BLaER1 (cell line): ENCODE measurements around the gene AGPAT3.
A peak's percentile ranks its signal among the peaks of the same experiment; 100 is the strongest.

ENCODE experiments used
- H3K27ac ChIP-seq: shearing (Covaris generic); formaldehyde crosslinking; 2 replicates; pipeline ENCODE4 v1.8.1; 2022
- H3K27me3 ChIP-seq: shearing (Covaris generic); formaldehyde crosslinking; 2 replicates; pipeline ENCODE4 v1.8.1; 2022
- H3K36me3 ChIP-seq: shearing (Covaris generic); formaldehyde crosslinking; 2 replicates; pipeline ENCODE4 v1.8.1; 2022
- H3K4me1 ChIP-seq: shearing (Covaris generic); formaldehyde crosslinking; 2 replicates; pipeline ENCODE4 v1.8.1; 2022
- H3K4me2 ChIP-seq: shearing (Covaris generic); formaldehyde crosslinking; 2 replicates; pipeline ENCODE4 v1.8.1; 2022
- H3K4me3 ChIP-seq: shearing (Covaris generic); formaldehyde crosslinking; 2 replicates; pipeline ENCODE4 v1.8.1; 2022
- H3K9ac ChIP-seq: shearing (Covaris generic); formaldehyde crosslinking; 2 replicates; pipeline ENCODE4 v1.8.1; 2022
- H3K9me3 ChIP-seq: shearing (Covaris generic); formaldehyde crosslinking; 2 replicates; pipeline ENCODE4 v1.8.1; 2022
- H4K20me1 ChIP-seq: shearing (Covaris generic); formaldehyde crosslinking; 2 replicates; pipeline ENCODE4 v1.8.1; 2022
- Cebpa-rat ChIP-seq: shearing (Covaris generic); IDR thresholded peaks from 2 replicates; pipeline ENCODE4 v1.8.1; 2022

Gene AGPAT3

DNA sequence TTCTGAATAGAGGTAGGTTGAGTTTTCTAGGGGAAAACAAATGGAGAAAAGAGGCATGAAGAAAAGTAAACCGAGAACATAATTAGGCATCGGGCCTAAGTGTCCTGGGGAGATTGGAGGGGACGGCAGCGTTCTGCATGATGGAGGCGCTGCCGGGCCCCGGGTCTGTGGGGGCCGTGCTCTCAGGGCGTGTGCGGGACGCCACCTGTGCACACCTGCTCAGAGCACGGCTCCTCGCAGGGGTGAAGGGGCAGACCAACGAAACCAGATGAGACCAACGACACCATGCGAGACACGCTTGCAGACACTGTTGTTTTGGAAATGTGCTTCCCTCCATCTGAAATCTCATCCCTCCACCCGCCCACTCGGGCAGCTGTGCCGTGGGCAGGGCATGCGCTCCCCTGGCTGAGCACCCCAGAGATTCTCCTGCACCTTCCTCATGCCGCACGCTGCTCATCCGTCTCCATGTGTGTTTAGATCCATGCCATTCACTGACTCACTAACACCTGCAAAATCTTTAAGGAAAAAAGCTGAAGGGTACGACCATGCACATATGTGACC is 118.9 kb downstream of the AGPAT3 start:
- no peak overlapping the region for H3K4me3 ChIP-seq
- peaks cover 13% of the 10 kb centered on the region; the same call in 1 of the 2 replicates for H3K36me3 ChIP-seq
- peaks cover 44% of the 10 kb centered on the region for H3K27me3 ChIP-seq
- H3K27ac ChIP-seq, result no peak overlapping the region
- H3K9ac ChIP-seq, result no peak overlapping the region
- H3K4me2 ChIP-seq, result no peak overlapping the region
- no peak for TF ChIP-seq Cebpa-rat
- H4K20me1 ChIP-seq, result peaks cover 40% of the 10 kb centered on the region
- H3K9me3 ChIP-seq, result no peaks in the 10 kb centered on the region
- peaks cover 56% of the 10 kb centered on the region for H3K4me1 ChIP-seq

DNA sequence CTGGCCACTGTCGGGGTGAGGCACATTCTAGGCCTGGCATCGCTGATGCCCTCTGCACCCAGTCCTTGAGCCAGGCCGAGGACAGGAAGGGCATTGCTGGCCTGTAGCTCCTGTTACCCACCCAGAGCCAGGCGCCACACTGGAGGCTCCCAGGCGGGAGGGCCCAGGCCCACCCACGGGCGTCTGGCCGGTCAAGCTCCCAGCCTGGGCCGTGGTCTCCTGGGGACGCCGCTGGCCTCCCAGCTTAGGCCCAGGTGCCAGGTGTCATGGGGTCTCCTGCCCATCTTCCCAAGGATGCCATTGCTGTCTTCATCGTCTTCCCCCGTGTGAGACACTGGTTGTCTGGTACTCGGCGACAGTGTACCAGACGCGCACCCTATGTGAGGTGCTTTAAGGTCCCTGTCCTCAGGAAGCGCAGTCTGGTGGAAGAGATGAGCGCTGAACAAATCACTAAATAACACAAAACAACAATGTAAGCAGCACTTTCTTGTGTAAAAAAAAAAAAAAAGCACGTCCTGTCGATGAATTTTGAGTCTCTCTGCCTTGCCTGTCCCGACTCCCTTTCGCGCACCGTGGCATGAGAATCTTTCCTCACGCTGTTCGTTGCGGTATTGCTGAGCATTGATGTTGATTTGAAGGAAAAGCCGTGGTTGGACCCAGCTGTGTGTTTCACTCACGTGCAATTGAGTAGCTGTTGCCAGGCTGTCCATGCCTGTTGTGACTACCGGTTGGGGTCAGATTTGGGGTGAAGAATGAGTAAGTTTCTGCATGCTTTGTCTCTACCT is 120.1 kb downstream of the AGPAT3 start:
- H3K9ac ChIP-seq, result no peak overlapping the region
- H3K4me3 ChIP-seq, result no peak overlapping the region
- H4K20me1 ChIP-seq, result peaks cover 35% of the 10 kb centered on the region
- H3K27ac ChIP-seq, result no peak overlapping the region
- H3K4me1 ChIP-seq, result peaks cover 49% of the 10 kb centered on the region
- peak overlapping the region; percentile 66 for H3K4me2 ChIP-seq
- H3K9me3 ChIP-seq, result no peaks in the 10 kb centered on the region
- peaks cover 13% of the 10 kb centered on the region; the same call in 1 of the 2 replicates for H3K36me3 ChIP-seq
- H3K27me3 ChIP-seq, result peaks cover 44% of the 10 kb centered on the region
- no peak for TF ChIP-seq Cebpa-rat

DNA sequence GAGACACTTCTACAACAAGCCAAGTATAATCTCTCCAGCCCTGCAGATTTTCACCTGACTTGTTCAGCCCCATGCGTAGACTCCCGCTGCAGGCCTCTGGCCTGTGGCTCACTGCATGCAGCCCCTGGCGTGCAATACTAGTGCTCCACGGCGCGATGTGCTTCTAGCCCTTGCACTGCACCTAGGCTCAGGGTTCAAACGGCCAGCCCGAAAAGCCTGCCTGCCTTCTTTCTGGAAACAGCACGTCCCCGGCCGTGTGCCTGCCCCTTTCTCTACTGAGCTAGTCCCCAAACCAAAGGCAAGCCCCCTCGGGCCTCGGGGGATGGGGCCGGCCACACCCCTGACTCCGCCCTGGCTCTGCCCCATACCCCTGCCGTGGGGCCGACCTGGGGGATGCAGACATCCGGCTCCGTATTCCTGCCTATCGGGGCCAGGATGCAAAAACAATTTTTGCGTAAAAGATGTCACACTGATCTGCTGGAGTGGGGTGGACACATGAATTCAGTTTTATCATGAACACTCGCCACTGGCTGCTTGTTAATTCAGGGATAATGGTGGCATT is 120.7 kb downstream of the AGPAT3 start:
- no peaks in the 10 kb centered on the region for H3K9me3 ChIP-seq
- H4K20me1 ChIP-seq, result peaks cover 28% of the 10 kb centered on the region; the same call in 1 of the 2 replicates
- no peak overlapping the region for H3K4me3 ChIP-seq
- H3K27ac ChIP-seq, result no peak overlapping the region
- H3K4me2 ChIP-seq, result peak overlapping the region; percentile 66
- no peak for TF ChIP-seq Cebpa-rat
- peaks cover 13% of the 10 kb centered on the region; the same call in 1 of the 2 replicates for H3K36me3 ChIP-seq
- H3K27me3 ChIP-seq, result peaks cover 37% of the 10 kb centered on the region
- no peak overlapping the region for H3K9ac ChIP-seq
- peaks cover 42% of the 10 kb centered on the region for H3K4me1 ChIP-seq

DNA sequence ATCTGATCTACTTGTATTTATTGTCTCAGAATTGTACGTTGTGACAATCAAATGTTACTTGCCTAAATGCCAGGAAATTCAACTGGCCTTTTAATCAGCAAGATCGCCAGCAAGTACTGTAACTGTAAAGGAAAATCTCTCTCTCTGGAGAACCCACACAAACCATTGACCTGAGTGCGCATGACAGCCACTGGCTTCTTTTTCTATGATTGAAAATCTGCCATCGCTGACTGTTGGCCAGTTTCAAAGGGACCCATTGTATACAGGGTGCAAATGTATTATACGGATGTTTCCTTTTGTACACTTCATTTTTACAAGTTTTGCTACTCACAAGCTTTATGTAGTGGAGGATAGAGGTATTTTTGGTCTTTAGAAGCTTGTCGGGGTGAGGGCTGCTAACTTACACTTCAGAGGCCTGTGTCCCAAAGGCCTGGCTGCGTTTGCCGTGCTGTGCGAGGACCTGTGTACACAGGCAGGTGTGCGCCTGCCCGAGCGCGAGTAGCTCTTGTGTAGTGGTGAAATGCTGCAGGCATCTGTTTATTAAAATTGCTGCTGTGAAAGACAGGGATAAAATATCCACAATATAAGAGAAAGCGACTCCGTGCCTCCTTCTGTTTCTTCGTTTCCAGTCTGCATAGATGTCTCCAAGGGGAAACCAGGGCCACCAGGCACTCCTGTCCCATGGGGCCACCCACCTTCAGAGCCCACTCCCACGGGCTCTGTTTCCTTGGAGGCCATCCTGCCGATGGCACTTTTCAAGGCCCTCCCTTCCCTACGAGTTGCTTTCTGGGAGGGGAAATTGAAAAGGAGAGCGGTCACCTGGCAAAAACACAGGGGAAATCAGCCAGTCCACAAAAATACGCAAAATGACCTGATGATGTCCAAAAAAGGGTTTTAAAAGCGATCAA is 121.8 kb downstream of the AGPAT3 start:
- peaks cover 32% of the 10 kb centered on the region for H3K27me3 ChIP-seq
- no peaks in the 10 kb centered on the region for H3K9me3 ChIP-seq
- no peak overlapping the region for H3K9ac ChIP-seq
- H3K4me2 ChIP-seq, result no peak overlapping the region
- H3K27ac ChIP-seq, result no peak overlapping the region
- peaks cover 3% of the 10 kb centered on the region; the same call in 1 of the 2 replicates for H3K36me3 ChIP-seq
- TF ChIP-seq Cebpa-rat, result no peak
- H3K4me1 ChIP-seq, result peaks cover 32% of the 10 kb centered on the region
- H4K20me1 ChIP-seq, result peaks cover 23% of the 10 kb centered on the region; the same call in 1 of the 2 replicates
- no peak overlapping the region for H3K4me3 ChIP-seq

DNA sequence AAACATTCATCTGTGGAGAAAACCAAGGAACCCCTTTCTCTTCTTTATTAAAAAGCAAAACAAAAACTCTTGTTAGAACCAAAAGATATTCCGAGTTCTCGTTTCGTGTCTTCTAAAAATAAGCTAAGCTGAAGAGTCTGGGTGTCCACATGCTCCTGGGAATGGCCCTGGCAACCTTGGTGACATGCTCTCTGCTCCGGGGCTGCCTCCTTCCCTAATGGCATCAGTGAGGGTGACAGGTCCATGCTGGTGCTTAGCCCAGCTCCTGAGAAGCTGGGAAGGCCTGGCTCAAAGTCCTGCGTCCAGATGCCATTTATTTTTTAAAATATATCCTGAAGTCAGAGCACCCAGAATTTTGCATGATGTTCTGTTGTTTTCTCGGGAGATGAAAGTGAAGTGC is 122.5 kb downstream of the AGPAT3 start:
- H3K4me1 ChIP-seq, result peaks cover 31% of the 10 kb centered on the region
- H3K4me3 ChIP-seq, result no peak overlapping the region
- H3K4me2 ChIP-seq, result no peak overlapping the region
- no peak for TF ChIP-seq Cebpa-rat
- no peak overlapping the region for H3K9ac ChIP-seq
- peaks cover 23% of the 10 kb centered on the region; the same call in 1 of the 2 replicates for H4K20me1 ChIP-seq
- no peaks in the 10 kb centered on the region for H3K36me3 ChIP-seq
- H3K9me3 ChIP-seq, result no peaks in the 10 kb centered on the region
- H3K27me3 ChIP-seq, result peaks cover 32% of the 10 kb centered on the region
- H3K27ac ChIP-seq, result no peak overlapping the region

DNA sequence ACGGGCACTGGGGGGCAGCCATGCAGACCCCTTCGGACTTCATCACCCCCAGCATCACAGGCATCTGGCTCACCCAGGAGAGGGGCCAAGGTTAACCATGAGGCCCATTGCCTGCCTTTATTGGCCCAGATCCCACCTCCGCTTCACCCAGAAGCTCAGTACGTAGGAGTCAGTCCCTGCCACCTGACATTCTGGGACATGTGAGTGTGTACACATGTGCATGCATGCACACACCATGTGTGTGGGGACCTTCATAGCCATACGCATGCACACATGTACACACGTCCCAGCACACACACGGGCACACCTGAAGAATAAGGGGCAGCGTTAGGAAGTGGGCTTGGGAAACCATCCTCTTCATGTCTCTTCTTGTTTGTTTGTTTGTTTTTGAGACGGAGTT is 123.0 kb downstream of the AGPAT3 start:
- TF ChIP-seq Cebpa-rat, result no peak

DNA sequence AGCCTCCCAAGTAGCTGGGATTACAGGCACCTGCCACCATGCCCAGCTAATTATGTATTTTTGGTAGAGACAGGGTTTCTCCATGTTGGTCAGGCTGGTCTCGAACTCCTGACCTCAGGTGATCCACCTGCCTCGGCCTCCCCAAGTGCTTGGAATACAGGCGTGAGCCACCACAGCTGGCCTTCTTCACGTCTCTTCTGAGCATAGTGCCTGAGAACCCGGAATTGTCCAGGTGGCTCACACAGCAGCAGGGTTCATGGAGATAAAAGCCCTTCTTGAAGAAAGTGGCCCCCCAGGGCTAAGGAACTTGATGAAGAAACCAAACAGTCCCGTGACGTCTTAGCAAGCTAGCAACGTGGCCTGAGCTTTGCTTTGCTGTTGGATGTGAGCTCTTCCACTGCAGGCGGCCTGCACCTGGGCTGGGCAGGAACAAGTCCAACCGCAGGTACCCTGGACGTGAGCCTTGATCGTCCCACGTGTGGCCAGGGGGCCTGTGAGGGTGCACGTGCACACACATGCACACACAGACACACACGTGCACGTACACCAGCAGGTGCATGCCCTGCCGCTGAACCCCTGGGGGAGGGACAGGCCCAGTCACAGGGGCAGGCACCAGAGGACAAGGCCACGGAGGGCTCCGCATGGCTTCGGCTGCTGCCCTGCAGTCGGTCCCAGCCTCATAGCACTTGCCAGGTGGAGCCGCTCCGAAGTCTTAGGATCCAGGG is 123.6 kb downstream of the AGPAT3 start:
- Histone ChIP-seq H3K4me1 (peaks cover 20% of the 10 kb centered on the region), H3K9ac (no peak overlapping the region), H3K9me3 (no peaks in the 10 kb centered on the region), H4K20me1 (peaks cover 20% of the 10 kb centered on the region; the same call in 1 of the 2 replicates), H3K4me2 (no peak overlapping the region), H3K4me3 (no peak overlapping the region), H3K27me3 (peaks cover 32% of the 10 kb centered on the region), H3K36me3 (no peaks in the 10 kb centered on the region), H3K27ac (no peak overlapping the region)
- no peak for TF ChIP-seq Cebpa-rat

More for the DNA sequence above, 123.0 kb downstream of the AGPAT3 start:
- no peak overlapping the region for H3K9ac ChIP-seq
- H3K4me2 ChIP-seq, result no peak overlapping the region
- peaks cover 32% of the 10 kb centered on the region for H3K27me3 ChIP-seq
- peaks cover 26% of the 10 kb centered on the region for H3K4me1 ChIP-seq
- H3K36me3 ChIP-seq, result no peaks in the 10 kb centered on the region
- no peak overlapping the region for H3K27ac ChIP-seq
- peaks cover 23% of the 10 kb centered on the region; the same call in 1 of the 2 replicates for H4K20me1 ChIP-seq
- no peak overlapping the region for H3K4me3 ChIP-seq
- H3K9me3 ChIP-seq, result no peaks in the 10 kb centered on the region

DNA sequence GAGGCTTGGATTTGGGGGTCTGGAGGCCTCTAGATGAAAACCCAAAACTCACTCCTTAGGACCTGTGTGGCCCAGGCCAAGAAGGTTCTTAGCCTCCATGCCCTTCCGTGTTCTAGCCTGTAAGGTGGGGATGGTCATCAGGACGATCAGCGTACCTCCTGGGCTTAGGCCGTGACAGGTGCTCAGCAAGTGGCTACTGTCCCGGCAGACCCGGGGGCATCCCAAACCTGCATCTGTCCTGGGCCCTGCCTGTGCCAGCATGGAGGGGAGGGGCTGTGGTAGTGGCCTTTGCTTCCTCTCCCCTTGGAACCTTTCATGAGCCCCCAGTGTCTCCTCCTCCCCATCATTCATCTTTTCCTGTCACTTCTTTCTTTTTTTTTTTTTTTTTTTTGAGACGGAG is 124.4 kb downstream of the AGPAT3 start:
- H3K4me1 ChIP-seq, result peaks cover 16% of the 10 kb centered on the region
- no peak for TF ChIP-seq Cebpa-rat
- no peak overlapping the region for H3K9ac ChIP-seq

More for the DNA sequence above, 124.4 kb downstream of the AGPAT3 start:
- H3K4me3 ChIP-seq, result no peak overlapping the region
- no peaks in the 10 kb centered on the region for H3K9me3 ChIP-seq
- H3K27me3 ChIP-seq, result peaks cover 29% of the 10 kb centered on the region
- peaks cover 14% of the 10 kb centered on the region; the same call in 1 of the 2 replicates for H4K20me1 ChIP-seq
- no peak overlapping the region for H3K4me2 ChIP-seq
- no peak overlapping the region for H3K27ac ChIP-seq
- no peaks in the 10 kb centered on the region for H3K36me3 ChIP-seq
